Measurements from ENCODE around the gene GRAMD1B. TPM values are rescaled to one million over a fixed set of nuclear protein-coding genes. Genes with fewer than 3 reads are reported as not detected.
"Not testable (repeated sequence)": the region's sequence is repeated elsewhere in the genome, so short reads cannot be mapped to it uniquely, and the experiment has no call there.

GRAMD1B gene
- polyA plus RNA-seq, 2 of the 4 experiments (the other 2 are of a cell fraction): 55.5 to 108 TPM

DNA sequence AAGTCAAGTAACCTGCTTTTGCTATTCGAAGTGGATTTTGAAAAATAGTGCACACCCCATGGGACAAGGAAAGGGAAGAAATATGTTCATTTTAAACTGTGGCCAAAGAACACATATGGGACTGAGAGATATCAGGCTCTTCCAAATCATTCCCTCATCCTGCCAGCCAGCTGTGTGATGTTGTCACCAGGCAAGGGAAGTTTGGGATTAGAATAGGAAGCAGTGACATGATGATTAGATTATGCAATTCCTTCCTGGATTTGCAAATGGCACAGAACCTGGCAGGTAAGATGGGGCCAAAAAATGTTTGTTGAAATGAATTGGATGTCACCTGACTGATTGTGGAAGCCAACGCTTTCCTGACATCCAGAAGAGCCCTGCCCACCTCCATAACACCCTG lies 229.2 kb downstream of the GRAMD1B start:
- CTCF ChIA-PET: interaction anchor here (1.1 kb wide), 1 partner anchor 19 kb away, joined by 3 read pairs; no protein-coding TSS in a partner anchor
- no peak for TF ChIP-seq FOXS1 (CRISPR knock-in tag; IDR thresholded peaks at IDR 0.05)
- TF ChIP-seq TFCP2L1 (CRISPR knock-in tag; IDR thresholded peaks at IDR 0.05): no peak
- TF ChIP-seq KDM5A (IDR thresholded peaks at IDR 0.05): no peak
- no peak for TF ChIP-seq ZC3H11A (IDR thresholded peaks at IDR 0.05)
- no peak for TF ChIP-seq RARB (CRISPR knock-in tag; IDR thresholded peaks at IDR 0.05)
- TF ChIP-seq, protein P1, sequence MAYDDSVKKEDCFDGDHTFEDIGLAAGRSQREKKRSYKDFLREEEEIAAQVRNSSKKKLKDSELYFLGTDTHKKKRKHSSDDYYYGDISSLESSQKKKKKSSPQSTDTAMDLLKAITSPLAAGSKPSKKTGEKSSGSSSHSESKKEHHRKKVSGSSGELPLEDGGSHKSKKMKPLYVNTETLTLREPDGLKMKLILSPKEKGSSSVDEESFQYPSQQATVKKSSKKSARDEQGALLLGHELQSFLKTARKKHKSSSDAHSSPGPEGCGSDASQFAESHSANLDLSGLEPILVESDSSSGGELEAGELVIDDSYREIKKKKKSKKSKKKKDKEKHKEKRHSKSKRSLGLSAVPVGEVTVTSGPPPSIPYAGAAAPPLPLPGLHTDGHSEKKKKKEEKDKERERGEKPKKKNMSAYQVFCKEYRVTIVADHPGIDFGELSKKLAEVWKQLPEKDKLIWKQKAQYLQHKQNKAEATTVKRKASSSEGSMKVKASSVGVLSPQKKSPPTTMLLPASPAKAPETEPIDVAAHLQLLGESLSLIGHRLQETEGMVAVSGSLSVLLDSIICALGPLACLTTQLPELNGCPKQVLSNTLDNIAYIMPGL (CRISPR knock-in tag; IDR thresholded peaks at IDR 0.05; ENCODE audit: borderline replicate concordance): no peak
- no peak for TF ChIP-seq NPAS2 (CRISPR knock-in tag; IDR thresholded peaks at IDR 0.05; ENCODE audit: borderline replicate concordance)
- FAIRE-seq (no peak), ATAC-seq (no peak), DNase-seq (ENCODE audit: low read depth in 1 of 2, low spot score in 1 of 2) (no peak)
- Histone ChIP-seq H3K4me1 (no peaks in the 10 kb centered on the region), H3K4me3 (no peak overlapping the region), H3K9me3 (no peaks in the 10 kb centered on the region; the same call in 2 of the 3 replicates), H3K4me2 (no peak overlapping the region), H3K27ac (no peak overlapping the region)
- POLR2A ChIA-PET: no interaction called here
- 3% methylated on average over 2 of the region's 2 CpGs for WGBS (ENCODE audit: missing lambda C conversion rate)

DNA sequence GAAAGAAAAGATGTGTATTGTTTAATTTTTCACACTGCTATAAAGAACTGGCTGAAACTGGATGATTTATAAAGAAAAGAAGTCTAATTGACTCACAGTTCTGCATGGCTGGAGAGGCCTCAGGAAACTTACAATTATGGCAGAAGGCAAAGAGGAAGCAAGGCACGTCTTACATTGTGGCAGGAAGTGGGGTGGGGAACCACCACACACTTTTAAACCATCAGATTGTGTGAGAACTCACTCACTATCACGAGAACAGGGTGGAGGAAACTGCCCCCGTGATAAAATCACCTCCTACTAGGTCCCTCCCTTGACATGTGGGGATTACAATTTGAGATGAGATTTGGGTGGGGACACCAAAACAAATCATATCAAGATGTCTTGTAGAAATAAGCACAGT lies 229.9 kb downstream of the GRAMD1B start:
- H3K4me1 ChIP-seq; FAIRE-seq; ATAC-seq; H3K4me2 ChIP-seq; H3K27ac ChIP-seq; POLR2A ChIA-PET; CTCF ChIA-PET; DNase-seq (ENCODE audit: low read depth in 1 of 2, low spot score in 1 of 2); H3K4me3 ChIP-seq; H3K9me3 ChIP-seq: not testable (repeated sequence)
- 0% methylated on average over 3 of the region's 3 CpGs for WGBS (ENCODE audit: missing lambda C conversion rate)

DNA sequence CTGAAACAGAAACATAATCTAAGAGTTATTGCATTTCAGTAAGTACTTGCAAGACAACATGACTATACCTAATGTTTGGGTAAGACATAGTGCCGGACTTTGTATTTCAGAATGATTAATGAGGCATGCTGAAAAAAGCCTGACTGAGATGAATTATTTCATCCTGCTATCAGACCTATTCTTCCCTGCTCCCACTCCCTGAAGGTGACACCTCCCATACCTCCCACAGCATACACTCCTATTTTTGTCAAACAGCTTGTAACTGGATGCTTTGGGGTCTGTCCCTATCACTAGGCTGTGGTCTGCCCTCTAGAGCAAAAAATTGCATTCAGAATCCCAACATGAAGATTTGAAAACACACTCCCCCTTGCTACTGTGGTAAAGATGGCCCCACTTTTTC lies 235.2 kb downstream of the GRAMD1B start:
- H3K27ac ChIP-seq: no peak overlapping the region
- no peak overlapping the region for H3K4me2 ChIP-seq
- no peak for FAIRE-seq
- TF ChIP-seq PHF8 (IDR thresholded peaks at IDR 0.05; ENCODE audit: borderline replicate concordance, low read depth) (no peak), EP300 (IDR thresholded peaks at IDR 0.05) (no peak), RCOR1 (IDR thresholded peaks at IDR 0.05; ENCODE audit: low read depth, low read length) (no peak), FOSB (CRISPR knock-in tag; IDR thresholded peaks at IDR 0.05) (no peak), SREBF2 (IDR thresholded peaks at IDR 0.05) (no peak), HOXA7 (CRISPR knock-in tag; IDR thresholded peaks at IDR 0.05) (no peak), RARB (CRISPR knock-in tag; IDR thresholded peaks at IDR 0.05) (no peak), RFX5 (IDR thresholded peaks at IDR 0.05) (no peak), ZC3H11A (IDR thresholded peaks at IDR 0.05) (no peak), CBX8 (IDR thresholded peaks at IDR 0.05) (no peak), CEBPB (IDR thresholded peaks at IDR 0.05) (no peak)
- TF ChIP-seq, protein P2, sequence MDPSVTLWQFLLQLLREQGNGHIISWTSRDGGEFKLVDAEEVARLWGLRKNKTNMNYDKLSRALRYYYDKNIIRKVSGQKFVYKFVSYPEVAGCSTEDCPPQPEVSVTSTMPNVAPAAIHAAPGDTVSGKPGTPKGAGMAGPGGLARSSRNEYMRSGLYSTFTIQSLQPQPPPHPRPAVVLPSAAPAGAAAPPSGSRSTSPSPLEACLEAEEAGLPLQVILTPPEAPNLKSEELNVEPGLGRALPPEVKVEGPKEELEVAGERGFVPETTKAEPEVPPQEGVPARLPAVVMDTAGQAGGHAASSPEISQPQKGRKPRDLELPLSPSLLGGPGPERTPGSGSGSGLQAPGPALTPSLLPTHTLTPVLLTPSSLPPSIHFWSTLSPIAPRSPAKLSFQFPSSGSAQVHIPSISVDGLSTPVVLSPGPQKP (IDR thresholded peaks at IDR 0.05; ENCODE audit: low read depth, low read length): no peak
- TF ChIP-seq, protein P3, sequence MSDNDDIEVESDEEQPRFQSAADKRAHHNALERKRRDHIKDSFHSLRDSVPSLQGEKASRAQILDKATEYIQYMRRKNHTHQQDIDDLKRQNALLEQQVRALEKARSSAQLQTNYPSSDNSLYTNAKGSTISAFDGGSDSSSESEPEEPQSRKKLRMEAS (IDR thresholded peaks at IDR 0.05): no peak
- TF ChIP-seq, protein P4, sequence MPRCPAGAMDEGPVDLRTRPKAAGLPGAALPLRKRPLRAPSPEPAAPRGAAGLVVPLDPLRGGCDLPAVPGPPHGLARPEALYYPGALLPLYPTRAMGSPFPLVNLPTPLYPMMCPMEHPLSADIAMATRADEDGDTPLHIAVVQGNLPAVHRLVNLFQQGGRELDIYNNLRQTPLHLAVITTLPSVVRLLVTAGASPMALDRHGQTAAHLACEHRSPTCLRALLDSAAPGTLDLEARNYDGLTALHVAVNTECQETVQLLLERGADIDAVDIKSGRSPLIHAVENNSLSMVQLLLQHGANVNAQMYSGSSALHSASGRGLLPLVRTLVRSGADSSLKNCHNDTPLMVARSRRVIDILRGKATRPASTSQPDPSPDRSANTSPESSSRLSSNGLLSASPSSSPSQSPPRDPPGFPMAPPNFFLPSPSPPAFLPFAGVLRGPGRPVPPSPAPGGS (IDR thresholded peaks at IDR 0.05): no peak
- TF ChIP-seq, protein P5, sequence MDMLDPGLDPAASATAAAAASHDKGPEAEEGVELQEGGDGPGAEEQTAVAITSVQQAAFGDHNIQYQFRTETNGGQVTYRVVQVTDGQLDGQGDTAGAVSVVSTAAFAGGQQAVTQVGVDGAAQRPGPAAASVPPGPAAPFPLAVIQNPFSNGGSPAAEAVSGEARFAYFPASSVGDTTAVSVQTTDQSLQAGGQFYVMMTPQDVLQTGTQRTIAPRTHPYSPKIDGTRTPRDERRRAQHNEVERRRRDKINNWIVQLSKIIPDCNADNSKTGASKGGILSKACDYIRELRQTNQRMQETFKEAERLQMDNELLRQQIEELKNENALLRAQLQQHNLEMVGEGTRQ (IDR thresholded peaks at IDR 0.05): no peak
- ChIA-PET CTCF (no interaction called here), POLR2A (no interaction called here)
- no peak for ATAC-seq
- WGBS (ENCODE audit: missing lambda C conversion rate): 100% methylated on average over 1 of the region's 1 CpG
- H3K4me1 ChIP-seq: no peaks in the 10 kb centered on the region
- H3K4me3 ChIP-seq: no peak overlapping the region
- DNase-seq (ENCODE audit: low read depth in 1 of 2, low spot score in 1 of 2): no peak
- no peaks in the 10 kb centered on the region; the same call in 2 of the 3 replicates for H3K9me3 ChIP-seq
